Endodermal cell (in vitro differentiated cells): ENCODE data around the gene PLAGL1. TPM values are rescaled to one million over a fixed set of nuclear protein-coding genes. Genes with fewer than 3 reads are reported as not detected.

ENCODE experiments used
- DNase-seq: peaks from one replicate; pipeline ENCODE4 v3.0.0-alpha.2; 2017
- H3K27ac ChIP-seq: 2 replicates; pipeline ENCODE4 v1.5.1; 2013; ENCODE audit warnings: mild to moderate bottlenecking, low read depth, low read length, moderate library complexity
- H3K27me3 ChIP-seq: 2 replicates; pipeline ENCODE4 v1.6.1; 2013; ENCODE audit warnings: mild to moderate bottlenecking, low read length, moderate library complexity; ENCODE audit not compliant: insufficient read depth, control insufficient read depth, poor library complexity, severe bottlenecking
- H3K36me3 ChIP-seq: 2 replicates; pipeline ENCODE4 v1.7.0; 2013; ENCODE audit warnings: mild to moderate bottlenecking, low read length, moderate library complexity; ENCODE audit not compliant: control insufficient read depth, insufficient read depth
- H3K4me1 ChIP-seq: one replicate; pipeline ENCODE4 v1.7.0; 2013; ENCODE audit warnings: low read length; ENCODE audit not compliant: control insufficient read depth, insufficient read depth
- H3K4me3 ChIP-seq: 2 replicates; pipeline ENCODE4 v1.5.1; 2013; ENCODE audit warnings: mild to moderate bottlenecking, low read length, moderate library complexity
- H3K9ac ChIP-seq: 2 replicates; pipeline ENCODE4 v1.6.1; 2013; ENCODE audit warnings: mild to moderate bottlenecking, low read length, moderate library complexity; ENCODE audit not compliant: poor library complexity, severe bottlenecking; ENCODE audit errors: extremely low read depth
- H3K9me3 ChIP-seq: 2 replicates; pipeline ENCODE4 v1.6.1; 2013; ENCODE audit warnings: mild to moderate bottlenecking, low read length, moderate library complexity; ENCODE audit not compliant: control insufficient read depth
- H3K27ac Mint-ChIP-seq: 2 replicates; pipeline ENCODE4 v1.8.0; 2020; ENCODE audit warnings: mixed read lengths
- H3K27me3 Mint-ChIP-seq: 2 replicates; pipeline ENCODE4 v1.8.0; 2021; ENCODE audit warnings: mild to moderate bottlenecking, mixed read lengths; ENCODE audit not compliant: insufficient read depth
- H3K36me3 Mint-ChIP-seq: 2 replicates; pipeline ENCODE4 v1.8.0; 2020; ENCODE audit warnings: low read depth, mixed read lengths
- H3K4me1 Mint-ChIP-seq: 2 replicates; pipeline ENCODE4 v1.8.0; 2020; ENCODE audit warnings: mixed read lengths
- H3K4me3 Mint-ChIP-seq: 2 replicates; pipeline ENCODE4 v1.8.0; 2020; ENCODE audit warnings: mild to moderate bottlenecking, moderate library complexity, mixed read lengths
- H3K9me3 Mint-ChIP-seq: 2 replicates; pipeline ENCODE4 v1.8.0; 2020; ENCODE audit warnings: mild to moderate bottlenecking, mixed read lengths
- CTCF ChIP-seq: fragments of 200-600 bp; sonication (generic); conservative IDR thresholded peaks from 2 replicates; pipeline ENCODE4 v1.5.0; 2021; ENCODE audit warnings: antibody characterized with exemption, mild to moderate bottlenecking
- WGBS, 2 experiments: methylation state at CpG; one replicate each; pipeline versions ENCODE4 v1.1.5 to v1.1.7; 2013; ENCODE audit warnings: missing lambda C conversion rate in 2 of 2, mixed read lengths in 1 of 2; ENCODE audit not compliant: insufficient coverage in 1 of 2, insufficient read length in 1 of 2; 5-methylcytosine and 5-hydroxymethylcytosine counted together
- total RNA-seq, 2 donors: library from RNA; stranded (reverse); fragmentation: NEBNext Ultra II Directional in 1 of 2; extraction: Animal tissue kit (Norgen Biotek cat#: 25700) in 1 of 2; gene quantifications; 2 replicates in 1 of 2; 3 replicates in 1 of 2; pipeline ENCODE4 v1.2.1, GENCODE V29; 2021

PLAGL1 gene
- total RNA-seq, 2 donors from 2014 or later = 1.4 to 1.6 TPM

GRCh38 chr6:143936347-143936746, 71.7 kb downstream of the PLAGL1 start:
- H3K4me3 ChIP-seq = peak overlapping the region; percentile 28
- 96 to 97% methylated on average over 2 to 3 of the region's 3 CpGs for WGBS, 2 experiments
- H3K27me3 ChIP-seq = no peaks in the 10 kb centered on the region
- no peak for TF ChIP-seq CTCF
- H3K9ac ChIP-seq = no peak overlapping the region
- peaks cover 11% of the 10 kb centered on the region for H3K9me3 ChIP-seq
- H3K4me1 ChIP-seq = peaks cover 16% of the 10 kb centered on the region
- peaks cover 19% of the 10 kb centered on the region for H3K9me3 Mint-ChIP-seq
- H3K36me3 ChIP-seq = no peaks in the 10 kb centered on the region
- H3K27ac ChIP-seq = no peak overlapping the region
- no peak for DNase-seq
- H3K4me3 Mint-ChIP-seq = no peak overlapping the region
- H3K27me3 Mint-ChIP-seq = peaks cover 8% of the 10 kb centered on the region
- no peaks in the 10 kb centered on the region for H3K36me3 Mint-ChIP-seq
- no peak overlapping the region for H3K27ac Mint-ChIP-seq
- H3K4me1 Mint-ChIP-seq = peaks cover 22% of the 10 kb centered on the region

GRCh38 chr6:143934867-143935266, 73.2 kb downstream of the PLAGL1 start:
- Histone ChIP-seq H3K27me3 (no peaks in the 10 kb centered on the region), H3K4me1 (peaks cover 16% of the 10 kb centered on the region), H3K9ac (no peak overlapping the region), H3K4me3 (no peak overlapping the region), H3K9me3 (peaks cover 19% of the 10 kb centered on the region), H3K36me3 (no peaks in the 10 kb centered on the region), H3K27ac (no peak overlapping the region)
- peaks cover 3% of the 10 kb centered on the region for H3K36me3 Mint-ChIP-seq
- 97% methylated on average over 4 of the region's 4 CpGs; no CpG with 5 or more reads in 1 of the 2 experiments for WGBS, 2 experiments
- H3K9me3 Mint-ChIP-seq = peaks cover 31% of the 10 kb centered on the region
- peak; percentile 47 for TF ChIP-seq CTCF
- H3K4me3 Mint-ChIP-seq = no peak overlapping the region
- peaks cover 6% of the 10 kb centered on the region for H3K27me3 Mint-ChIP-seq
- no peak overlapping the region for H3K27ac Mint-ChIP-seq
- H3K4me1 Mint-ChIP-seq = peaks cover 22% of the 10 kb centered on the region
- no peak for DNase-seq

GRCh38 chr6:143934331-143934730, 73.7 kb downstream of the PLAGL1 start:
- Histone ChIP-seq H3K4me3 (no peak overlapping the region), H3K36me3 (no peaks in the 10 kb centered on the region), H3K4me1 (peaks cover 11% of the 10 kb centered on the region), H3K27ac (no peak overlapping the region), H3K9me3 (peaks cover 20% of the 10 kb centered on the region), H3K9ac (no peak overlapping the region), H3K27me3 (no peaks in the 10 kb centered on the region)
- H3K27ac Mint-ChIP-seq = no peak overlapping the region
- H3K9me3 Mint-ChIP-seq = peaks cover 37% of the 10 kb centered on the region
- no peak overlapping the region for H3K4me3 Mint-ChIP-seq
- WGBS, 2 experiments = 92% methylated on average over 1 of the region's 1 CpG; no CpG with 5 or more reads in 1 of the 2 experiments
- no peak for TF ChIP-seq CTCF
- H3K36me3 Mint-ChIP-seq = peaks cover 3% of the 10 kb centered on the region
- peaks cover 6% of the 10 kb centered on the region for H3K27me3 Mint-ChIP-seq
- peaks cover 20% of the 10 kb centered on the region for H3K4me1 Mint-ChIP-seq
- DNase-seq = no peak
